ENCODE measurements around the gene HOXA4.

GRCh38 chr7:27095050-27095896 lies 35.3 kb downstream of the HOXA4 start:
- no peak for TF ChIP-seq CTCF (IDR thresholded peaks at IDR 0.05)
- no peak for TF ChIP-seq POLR2A (IDR thresholded peaks at IDR 0.05)
